Colonic mucosa (tissue), 4 donors: ENCODE measurements around the gene IP6K2. TPM values are rescaled to one million over a fixed set of nuclear protein-coding genes. Genes with fewer than 3 reads are reported as not detected.
A peak's percentile ranks its signal among the peaks of the same experiment; 100 is the strongest.

Source experiments
- DNase-seq: peaks from one replicate; pipeline ENCODE4 v3.0.0-alpha.2; 2020
- H3K27ac ChIP-seq: fragments of 200-600 bp; one replicate; pipeline ENCODE4 v1.8.0; 2021
- H3K27me3 ChIP-seq: fragments of 200-600 bp; one replicate; pipeline ENCODE4 v1.8.0; 2021
- H3K36me3 ChIP-seq: fragments of 200-600 bp; one replicate; pipeline ENCODE4 v1.8.0; 2021
- H3K4me1 ChIP-seq: fragments of 200-600 bp; one replicate; pipeline ENCODE4 v1.8.0; 2021; ENCODE audit warnings: mild to moderate bottlenecking
- H3K4me3 ChIP-seq: fragments of 200-600 bp; one replicate; pipeline ENCODE4 v1.8.0; 2021
- H3K9ac ChIP-seq, 2 donors: one replicate each; pipeline ENCODE4 v1.7.0; 2013; ENCODE audit warnings: control low read depth in 2 of 2, low read depth in 2 of 2, low read length in 2 of 2
- H3K9me3 ChIP-seq: fragments of 200-600 bp; one replicate; pipeline ENCODE4 v1.8.0; 2021
- CTCF ChIP-seq: fragments of 200-600 bp; IDR thresholded peaks from one replicate; pipeline ENCODE4 v1.8.0; 2022; ENCODE audit warnings: antibody characterized with exemption, mild to moderate bottlenecking
- intact Hi-C: fragments of 100-400 bp; cut with DNase I; formaldehyde crosslinking; loops from one replicate; pipeline ENCODE4 v1.14.1; 2022
- total RNA-seq, 2 donors: library from RNA; stranded (reverse); fragmentation: NEBNext Ultra II Directional in 1 of 2; extraction: Animal tissue kit (Norgen Biotek cat#: 25700) in 1 of 2; gene quantifications; one replicate each; pipeline ENCODE4 v1.2.1, GENCODE V29; 2021
- donor health status: healthy.
- donor health status: DM: no; HTN: no; CAD: no.
- donor health status: DM: no; HTN: no; CAD: no.

Gene IP6K2
- total RNA-seq, 2 donors from 2014 or later: 101 to 134 TPM

- no peak overlapping the region for H3K27ac ChIP-seq
- H3K9ac ChIP-seq: no peak overlapping the region
- no peaks in the 10 kb centered on the region for H3K27me3 ChIP-seq
- peaks cover 5% of the 10 kb centered on the region for H3K4me1 ChIP-seq
- H3K4me3 ChIP-seq: no peak overlapping the region
- intact Hi-C loops: no loop called here
- no peak for DNase-seq
- TF ChIP-seq CTCF: no peak
- H3K36me3 ChIP-seq: peaks cover 19% of the 10 kb centered on the region
- H3K9me3 ChIP-seq: no peaks in the 10 kb centered on the region
Measured at GRCh38 chr3:48696156-48696555, 20.9 kb downstream of the IP6K2 start.

- Histone ChIP-seq H3K9ac (peak overlapping the region in 1 of 2 donors; percentile 4), H3K27me3 (no peaks in the 10 kb centered on the region), H3K4me3 (no peak overlapping the region), H3K9me3 (no peaks in the 10 kb centered on the region), H3K4me1 (peaks cover 3% of the 10 kb centered on the region), H3K36me3 (peaks cover 19% of the 10 kb centered on the region), H3K27ac (peak overlapping the region; percentile 52)
- no peak for TF ChIP-seq CTCF
- intact Hi-C loops: no loop called here
- DNase-seq: peak; percentile 54
Measured at GRCh38 chr3:48695393-48695753, 21.6 kb downstream of the IP6K2 start.

- H3K9ac ChIP-seq: peak overlapping the region in 1 of 2 donors; percentile 4
- no peak overlapping the region for H3K4me3 ChIP-seq
- no peak for TF ChIP-seq CTCF
- peaks cover 3% of the 10 kb centered on the region for H3K4me1 ChIP-seq
- DNase-seq: peak; percentile 60
- H3K36me3 ChIP-seq: peaks cover 19% of the 10 kb centered on the region
- peak overlapping the region; percentile 52 for H3K27ac ChIP-seq
- no peaks in the 10 kb centered on the region for H3K27me3 ChIP-seq
- intact Hi-C loops: no loop called here
- no peaks in the 10 kb centered on the region for H3K9me3 ChIP-seq
Measured at GRCh38 chr3:48694610-48695392, 22.2 kb downstream of the IP6K2 start.

- H3K27ac ChIP-seq: peak overlapping the region; percentile 52
- H3K36me3 ChIP-seq: peaks cover 24% of the 10 kb centered on the region
- peaks cover 3% of the 10 kb centered on the region for H3K4me1 ChIP-seq
- no peak for DNase-seq
- no peaks in the 10 kb centered on the region for H3K27me3 ChIP-seq
- intact Hi-C loops: no loop called here
- TF ChIP-seq CTCF: no peak
- H3K9ac ChIP-seq: no peak overlapping the region
- H3K4me3 ChIP-seq: no peak overlapping the region
- H3K9me3 ChIP-seq: no peaks in the 10 kb centered on the region
Measured at GRCh38 chr3:48693826-48694225, 23.2 kb downstream of the IP6K2 start.

- Histone ChIP-seq H3K4me3 (no peak overlapping the region), H3K36me3 (peaks cover 24% of the 10 kb centered on the region), H3K9me3 (no peaks in the 10 kb centered on the region), H3K27ac (no peak overlapping the region), H3K27me3 (no peaks in the 10 kb centered on the region), H3K9ac (no peak overlapping the region), H3K4me1 (peaks cover 3% of the 10 kb centered on the region)
- DNase-seq: no peak
- intact Hi-C loops: no loop called here
- no peak for TF ChIP-seq CTCF
Measured at GRCh38 chr3:48692551-48692950, 24.5 kb downstream of the IP6K2 start.
